GM12878 (cell line): ENCODE measurements around the gene ABL2. TPM values are rescaled to one million over a fixed set of nuclear protein-coding genes. Genes with fewer than 3 reads are reported as not detected.

Experiments used
- ATAC-seq: fragments of 200-7000 bp; cut with Tn5 transposase; 3 replicates; pipeline ENCODE4 v1.9.1; 2020; ENCODE audit warnings: mild to moderate bottlenecking, moderate library complexity
- BruUV-seq: library from RNA; stranded (reverse); fragments of 400-500 nt; replicated peaks from 2 replicates; lab custom pipeline; 2021; lab: Mats Ljungman, UMichigan
- CTCF ChIA-PET: fragments of 300-600 bp; sonication (Branson Sonifier 250); formaldehyde crosslinking; extraction: SDS; loops from one replicate; lab custom pipeline; 2021; ENCODE audit warnings: inconsistent platforms; lab: Yijun Ruan, JAX
- POLR2A ChIA-PET: fragments of 350-600 bp; formaldehyde crosslinking; extraction: SDS; loops from one replicate; lab custom pipeline; 2021; ENCODE audit warnings: inconsistent platforms; lab: Charles Lee
- RAD21 ChIA-PET: fragments of 300-600 bp; sonication (Branson Sonifier 250); formaldehyde crosslinking; loops from one replicate; lab custom pipeline; 2023; ENCODE audit warnings: antibody characterized with exemption; ENCODE audit not compliant: unreplicated experiment; lab: Charles Lee
- SMC1A ChIA-PET: fragments of 300-600 bp; sonication (Branson Sonifier 250); formaldehyde crosslinking; loops from one replicate; lab custom pipeline; 2023; ENCODE audit not compliant: unreplicated experiment, uncharacterized antibody; lab: Charles Lee
- DNase-seq: peaks from one replicate; pipeline ENCODE4 v3.0.0-alpha.2; 2011; ENCODE audit warnings: low read depth, low spot score
- FAIRE-seq: peaks from 3 replicates; lab custom pipeline; 2011; peaks lifted over from hg19 to GRCh38; lab: Jason Lieb, UNC
- H2AFZ ChIP-seq: 2 replicates; pipeline ENCODE4 v1.6.0; 2011; ENCODE audit warnings: low read depth, low read length, control low read depth; ENCODE audit not compliant: control insufficient read depth
- H3K27ac ChIP-seq: 2 replicates; pipeline ENCODE4 v1.5.1; 2011; ENCODE audit warnings: control low read depth; ENCODE audit not compliant: control insufficient read depth, insufficient read depth
- H3K27me3 ChIP-seq, 2 experiments: replicated peaks in 1 of 2; 2 replicates each; pipeline versions ENCODE4 v1.6.0 to v1.6.1; 2011; ENCODE audit warnings: low read length in 1 of 2; ENCODE audit not compliant: control insufficient read depth in 2 of 2, insufficient read depth in 2 of 2
- H3K36me3 ChIP-seq, 2 experiments: 2 replicates each; pipeline ENCODE4 v1.5.1; 2011; ENCODE audit warnings: low read length in 1 of 2; ENCODE audit not compliant: control insufficient read depth in 2 of 2, insufficient read depth in 2 of 2
- H3K4me1 ChIP-seq: 2 replicates; pipeline ENCODE4 v1.6.1; 2011; ENCODE audit warnings: mild to moderate bottlenecking, low read length, moderate library complexity, mixed read lengths; ENCODE audit not compliant: control insufficient read depth, insufficient read depth
- H3K4me2 ChIP-seq: 2 replicates; pipeline ENCODE4 v1.6.0; 2011; ENCODE audit warnings: control low read depth; ENCODE audit not compliant: control insufficient read depth, insufficient read depth
- H3K4me3 ChIP-seq: fragments of 200-600 bp; sonication (generic); 2 replicates; pipeline ENCODE4 v1.5.1; 2016
- H3K79me2 ChIP-seq: 2 replicates; pipeline ENCODE4 v1.6.0; 2011; ENCODE audit warnings: low read length; ENCODE audit not compliant: control insufficient read depth, insufficient read depth
- H3K9ac ChIP-seq: 2 replicates; pipeline ENCODE4 v1.8.0; 2011; ENCODE audit warnings: low read length, control low read depth, mixed read lengths; ENCODE audit not compliant: control insufficient read depth, insufficient read depth
- H3K9me3 ChIP-seq: replicated peaks from 3 replicates; pipeline ENCODE4 v1.5.1; 2011; ENCODE audit warnings: mild to moderate bottlenecking, low read length; ENCODE audit not compliant: control insufficient read depth, insufficient read depth
- H4K20me1 ChIP-seq: 2 replicates; pipeline ENCODE4 v1.6.0; 2011; ENCODE audit not compliant: control insufficient read depth, insufficient read depth
- CREB1 ChIP-seq: IDR thresholded peaks from 2 replicates; pipeline ENCODE4 v1.6.1; 2012; ENCODE audit warnings: low read depth, mild to moderate bottlenecking, inconsistent platforms
- IRF4 ChIP-seq: IDR thresholded peaks from 2 replicates; pipeline ENCODE4 v1.6.1; 2011; ENCODE audit warnings: low read depth, low read length
- MTA3 ChIP-seq: IDR thresholded peaks from 2 replicates; pipeline ENCODE4 v1.6.1; 2012; ENCODE audit warnings: low read length, inconsistent platforms, borderline replicate concordance
- MXI1 ChIP-seq: fragments of 150-350 bp; IDR thresholded peaks from 2 replicates; pipeline ENCODE4 v1.6.1; 2011; ENCODE audit warnings: low read depth, mild to moderate bottlenecking, inconsistent platforms, low read length, improper control_type of control experiment
- NFYB ChIP-seq: IDR thresholded peaks from 2 replicates; pipeline ENCODE4 v1.6.1; 2011; ENCODE audit warnings: low read depth, mild to moderate bottlenecking, low read length, improper control_type of control experiment, moderate library complexity; ENCODE audit not compliant: insufficient read depth
- NR2F1 ChIP-seq: fragments of 450-650 bp; conservative IDR thresholded peaks from 2 replicates; pipeline ENCODE4 v1.6.1; 2017; ENCODE audit warnings: mild to moderate bottlenecking
- NRF1 ChIP-seq: conservative IDR thresholded peaks from 2 replicates; pipeline ENCODE4 v1.6.1; 2011; ENCODE audit warnings: mild to moderate bottlenecking, low read depth, low read length, improper control_type of control experiment
- POLR2AphosphoS5 ChIP-seq: IDR thresholded peaks from 2 replicates; pipeline ENCODE4 v1.6.1; 2011; ENCODE audit warnings: mild to moderate bottlenecking, low read length, inconsistent platforms
- POU2F2 ChIP-seq: IDR thresholded peaks from 3 replicates; pipeline ENCODE4 v1.6.1; 2011; ENCODE audit warnings: low read depth, mild to moderate bottlenecking, low read length, borderline replicate concordance
- TCF7 ChIP-seq: IDR thresholded peaks from 2 replicates; pipeline ENCODE4 v1.6.1; 2014; ENCODE audit warnings: antibody characterized with exemption, borderline replicate concordance
- ZNF207 ChIP-seq: fragments of 450-650 bp; IDR thresholded peaks from 2 replicates; pipeline ENCODE4 v1.6.1; 2014; ENCODE audit warnings: antibody characterized with exemption, mild to moderate bottlenecking, borderline replicate concordance
- ZNF274 ChIP-seq: IDR thresholded peaks from one replicate; pipeline ENCODE4 v1.8.0; 2011; ENCODE audit not compliant: insufficient read length, insufficient read depth
- WGBS: methylation state at CpG from one replicate; pipeline ENCODE4 v1.1.6; 2016; ENCODE audit warnings: low lambda C conversion rate; ENCODE audit not compliant: insufficient replicate concordance, insufficient coverage; ENCODE audit errors: missing lambda C conversion rate; 5-methylcytosine and 5-hydroxymethylcytosine counted together
- in situ Hi-C: fragments of 300-500 bp; cut with MboI; formaldehyde crosslinking; loops from 9 replicates; pipeline ENCODE4 v1.14.3; 2018; ENCODE audit warnings: mixed read lengths
- intact Hi-C: fragments of 100-400 bp; cut with micrococcal nuclease; formaldehyde crosslinking; loops from one replicate; pipeline ENCODE4 v1.14.2; 2022; ENCODE audit not compliant: unreplicated experiment
- polyA plus RNA-seq, 11 experiments: library from polyadenylated mRNA; depleted of rRNA in 4 of 11; unstranded in 6 of 11; stranded (reverse) in 5 of 11; fragments of >200 nt; fragmentation: Nextera tagmentation in 4 of 11; fragmentation: Illumina TruSeq in 1 of 11; extraction: Ambion mirVana in 4 of 11; extraction: Trizol in 1 of 11; gene quantifications; 1 replicate in 1 of 11; 2 replicates in 10 of 11; pipeline versions ENCODE4 v1.2.1 to v1.2.3, GENCODE V29; 2011 to 2016; ENCODE audit warnings: inconsistent platforms in 2 of 11, missing spikeins in 2 of 11, low read depth in 1 of 11
- total RNA-seq, 4 experiments: library from RNA; depleted of rRNA in 3 of 4; stranded (reverse); fragments of >200 nt in 3 of 4; fragmentation: Illumina TruSeq in 1 of 4; extraction: Trizol in 1 of 4; gene quantifications; 2 replicates each; pipeline versions ENCODE4 v1.2.1 to v1.2.3, GENCODE V29; 2013 to 2021
- TF ChIP-seq, protein P1 (sequence below): fragments of 450-650 bp; conservative IDR thresholded peaks from 2 replicates; pipeline ENCODE4 v1.6.1; 2017; ENCODE audit warnings: mild to moderate bottlenecking, moderate library complexity
- TF ChIP-seq, protein P2 (sequence below): IDR thresholded peaks from 2 replicates; pipeline ENCODE4 v1.6.1; 2011; ENCODE audit warnings: borderline replicate concordance, low read depth, mild to moderate bottlenecking, moderate library complexity, low read length; ENCODE audit not compliant: insufficient read depth, poor library complexity, severe bottlenecking
- TF ChIP-seq, protein P3 (sequence below): fragments of 150-350 bp; IDR thresholded peaks from 2 replicates; pipeline ENCODE4 v1.6.1; 2016; ENCODE audit warnings: low read depth, low read length

The ABL2 gene
- total and polyA plus RNA-seq, 10 of the 15 experiments (the other 5 are each of a cell fraction or from before 2014, with no cell fraction given): 0.57 to 9.4 (median 3.6) TPM

DNA sequence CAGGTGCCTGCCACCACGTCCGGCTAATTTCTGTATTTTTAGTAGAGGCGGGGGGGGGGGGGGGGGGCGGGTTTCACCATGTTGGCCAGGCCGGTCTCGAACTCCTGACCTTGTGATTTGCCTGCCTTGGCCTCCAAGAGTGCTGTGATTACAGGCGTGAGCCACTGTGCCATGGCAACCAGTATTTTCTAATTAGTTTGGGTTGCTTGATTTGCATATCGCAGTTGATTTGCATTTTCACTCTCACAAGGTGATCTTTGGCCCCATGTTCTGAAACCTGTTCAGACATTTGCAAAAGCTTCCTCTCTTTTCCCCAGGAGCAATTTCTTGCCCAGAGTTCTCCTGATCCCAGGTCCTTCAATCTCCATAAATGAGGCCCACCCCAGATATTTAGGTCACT lies 145.9 kb downstream of the ABL2 start:
- in situ Hi-C loops: loop anchor here (5.0 to 25.0 kb wide), 2 partner anchors 284 to 729 kb away; partner anchors contain the start of gene AXDND1
- intact Hi-C loops: loop anchor here (5.0 kb wide), 1 partner anchor 56 kb away; the partner anchor contains the start of gene FAM20B
- Histone ChIP-seq H3K27me3 (no peaks in the 10 kb centered on the region), H4K20me1 (no peaks in the 10 kb centered on the region), H2AFZ (no peak overlapping the region), H3K79me2 (peaks cover 46% of the 10 kb centered on the region), H3K4me3 (peak overlapping the region; percentile 95), H3K9me3 (no peaks in the 10 kb centered on the region), H3K27ac (peak overlapping the region; percentile 96), H3K9ac (peak overlapping the region; percentile 3; the same call in 1 of the 2 replicates), H3K36me3 (peaks cover 2 to 11% of the 10 kb centered on the region in 2 experiments; a peak in 3 of 4 replicates), H3K4me1 (peaks cover 30% of the 10 kb centered on the region), H3K4me2 (peak overlapping the region; percentile 65)
- ChIA-PET CTCF (interaction anchor here (0.6 to 5.4 kb wide), 9 partner anchors 10 to 731 kb away, joined by 3 to 49 read pairs (median 5); partner anchors contain the start of genes AXDND1 and SOAT1), POLR2A (interaction anchor here (1.1 to 1.4 kb wide), 2 partner anchors 210 to 214 kb away, joined by 3 to 4 read pairs; no protein-coding TSS in a partner anchor), SMC1A (interaction anchor here (0.7 to 5.9 kb wide), 8 partner anchors 37 to 287 kb away, joined by 3 to 35 read pairs (median 4); partner anchors contain the start of gene AXDND1), RAD21 (interaction anchor here (0.6 to 8.3 kb wide), 7 partner anchors 22 to 286 kb away, joined by 3 to 61 read pairs (median 4); partner anchors contain the start of gene AXDND1)
- peak; percentile 58 for DNase-seq
- 0% methylated on average over 8 of the region's 8 CpGs for WGBS
- no TSS peak for BruUV-seq
- peak; percentile 81 for FAIRE-seq
- peak; percentile 38 for ATAC-seq
- TF ChIP-seq, protein P1, sequence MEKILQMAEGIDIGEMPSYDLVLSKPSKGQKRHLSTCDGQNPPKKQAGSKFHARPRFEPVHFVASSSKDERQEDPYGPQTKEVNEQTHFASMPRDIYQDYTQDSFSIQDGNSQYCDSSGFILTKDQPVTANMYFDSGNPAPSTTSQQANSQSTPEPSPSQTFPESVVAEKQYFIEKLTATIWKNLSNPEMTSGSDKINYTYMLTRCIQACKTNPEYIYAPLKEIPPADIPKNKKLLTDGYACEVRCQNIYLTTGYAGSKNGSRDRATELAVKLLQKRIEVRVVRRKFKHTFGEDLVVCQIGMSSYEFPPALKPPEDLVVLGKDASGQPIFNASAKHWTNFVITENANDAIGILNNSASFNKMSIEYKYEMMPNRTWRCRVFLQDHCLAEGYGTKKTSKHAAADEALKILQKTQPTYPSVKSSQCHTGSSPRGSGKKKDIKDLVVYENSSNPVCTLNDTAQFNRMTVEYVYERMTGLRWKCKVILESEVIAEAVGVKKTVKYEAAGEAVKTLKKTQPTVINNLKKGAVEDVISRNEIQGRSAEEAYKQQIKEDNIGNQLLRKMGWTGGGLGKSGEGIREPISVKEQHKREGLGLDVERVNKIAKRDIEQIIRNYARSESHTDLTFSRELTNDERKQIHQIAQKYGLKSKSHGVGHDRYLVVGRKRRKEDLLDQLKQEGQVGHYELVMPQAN: 0 out of 2 replicates have a peak, but pooled peaks have one; percentile 27
- TF ChIP-seq, protein P2, sequence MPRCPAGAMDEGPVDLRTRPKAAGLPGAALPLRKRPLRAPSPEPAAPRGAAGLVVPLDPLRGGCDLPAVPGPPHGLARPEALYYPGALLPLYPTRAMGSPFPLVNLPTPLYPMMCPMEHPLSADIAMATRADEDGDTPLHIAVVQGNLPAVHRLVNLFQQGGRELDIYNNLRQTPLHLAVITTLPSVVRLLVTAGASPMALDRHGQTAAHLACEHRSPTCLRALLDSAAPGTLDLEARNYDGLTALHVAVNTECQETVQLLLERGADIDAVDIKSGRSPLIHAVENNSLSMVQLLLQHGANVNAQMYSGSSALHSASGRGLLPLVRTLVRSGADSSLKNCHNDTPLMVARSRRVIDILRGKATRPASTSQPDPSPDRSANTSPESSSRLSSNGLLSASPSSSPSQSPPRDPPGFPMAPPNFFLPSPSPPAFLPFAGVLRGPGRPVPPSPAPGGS: no peak
- TF ChIP-seq NR2F1: peak; percentile 66; the same call in 1 of the 2 replicates
- TF ChIP-seq ZNF207: no peak
- TF ChIP-seq TCF7: no peak
- TF ChIP-seq NRF1: no peak
- TF ChIP-seq NFYB: no peak
- TF ChIP-seq POU2F2: peak; percentile 97; the same call in 2 of the 3 replicates
- no peak for TF ChIP-seq CREB1
- no peak for TF ChIP-seq POLR2AphosphoS5
- TF ChIP-seq MTA3: no peak
- TF ChIP-seq, protein P3, sequence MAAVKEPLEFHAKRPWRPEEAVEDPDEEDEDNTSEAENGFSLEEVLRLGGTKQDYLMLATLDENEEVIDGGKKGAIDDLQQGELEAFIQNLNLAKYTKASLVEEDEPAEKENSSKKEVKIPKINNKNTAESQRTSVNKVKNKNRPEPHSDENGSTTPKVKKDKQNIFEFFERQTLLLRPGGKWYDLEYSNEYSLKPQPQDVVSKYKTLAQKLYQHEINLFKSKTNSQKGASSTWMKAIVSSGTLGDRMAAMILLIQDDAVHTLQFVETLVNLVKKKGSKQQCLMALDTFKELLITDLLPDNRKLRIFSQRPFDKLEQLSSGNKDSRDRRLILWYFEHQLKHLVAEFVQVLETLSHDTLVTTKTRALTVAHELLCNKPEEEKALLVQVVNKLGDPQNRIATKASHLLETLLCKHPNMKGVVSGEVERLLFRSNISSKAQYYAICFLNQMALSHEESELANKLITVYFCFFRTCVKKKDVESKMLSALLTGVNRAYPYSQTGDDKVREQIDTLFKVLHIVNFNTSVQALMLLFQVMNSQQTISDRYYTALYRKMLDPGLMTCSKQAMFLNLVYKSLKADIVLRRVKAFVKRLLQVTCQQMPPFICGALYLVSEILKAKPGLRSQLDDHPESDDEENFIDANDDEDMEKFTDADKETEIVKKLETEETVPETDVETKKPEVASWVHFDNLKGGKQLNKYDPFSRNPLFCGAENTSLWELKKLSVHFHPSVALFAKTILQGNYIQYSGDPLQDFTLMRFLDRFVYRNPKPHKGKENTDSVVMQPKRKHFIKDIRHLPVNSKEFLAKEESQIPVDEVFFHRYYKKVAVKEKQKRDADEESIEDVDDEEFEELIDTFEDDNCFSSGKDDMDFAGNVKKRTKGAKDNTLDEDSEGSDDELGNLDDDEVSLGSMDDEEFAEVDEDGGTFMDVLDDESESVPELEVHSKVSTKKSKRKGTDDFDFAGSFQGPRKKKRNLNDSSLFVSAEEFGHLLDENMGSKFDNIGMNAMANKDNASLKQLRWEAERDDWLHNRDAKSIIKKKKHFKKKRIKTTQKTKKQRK: no peak
- TF ChIP-seq ZNF274: no peak
- 0 out of 2 replicates have a peak, but pooled peaks have one; percentile 28 for TF ChIP-seq IRF4
- TF ChIP-seq MXI1: peak; percentile 27; the same call in 1 of the 2 replicates
